Measurements from ENCODE around the gene MAP4K3. TPM values are rescaled to one million over a fixed set of nuclear protein-coding genes. Genes with fewer than 3 reads are reported as not detected.
A peak's percentile ranks its signal among the peaks of the same experiment; 100 is the strongest.

The MAP4K3 gene
- polyA plus RNA-seq, 2 of the 4 experiments (the other 2 are of a cell fraction), result 15.8 to 44.6 TPM

DNA sequence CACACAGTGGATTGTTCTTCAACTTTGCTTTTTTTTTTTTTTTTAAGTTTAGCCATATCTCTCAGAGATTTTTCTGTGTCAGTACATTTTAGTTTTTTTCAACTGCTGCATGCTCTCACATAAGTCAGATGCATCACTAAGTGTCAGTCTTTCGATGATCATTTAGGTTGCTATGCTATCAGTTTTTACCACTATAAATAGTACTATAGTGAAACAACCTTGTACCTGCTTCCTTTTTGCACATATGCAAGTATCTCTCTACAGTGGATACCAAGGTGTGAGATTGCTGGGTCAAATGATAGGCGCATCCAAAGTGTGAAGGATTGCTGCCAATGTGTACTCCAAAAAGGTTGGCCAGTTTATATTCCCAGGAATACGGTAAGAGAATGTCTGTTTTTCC, 33.5 kb upstream of the MAP4K3 start (continued):
- TF ChIP-seq ZFP36 (IDR thresholded peaks at IDR 0.05; ENCODE audit: borderline replicate concordance, partially characterized antibody) (no peak), JUNB (IDR thresholded peaks at IDR 0.05) (no peak)

DNA sequence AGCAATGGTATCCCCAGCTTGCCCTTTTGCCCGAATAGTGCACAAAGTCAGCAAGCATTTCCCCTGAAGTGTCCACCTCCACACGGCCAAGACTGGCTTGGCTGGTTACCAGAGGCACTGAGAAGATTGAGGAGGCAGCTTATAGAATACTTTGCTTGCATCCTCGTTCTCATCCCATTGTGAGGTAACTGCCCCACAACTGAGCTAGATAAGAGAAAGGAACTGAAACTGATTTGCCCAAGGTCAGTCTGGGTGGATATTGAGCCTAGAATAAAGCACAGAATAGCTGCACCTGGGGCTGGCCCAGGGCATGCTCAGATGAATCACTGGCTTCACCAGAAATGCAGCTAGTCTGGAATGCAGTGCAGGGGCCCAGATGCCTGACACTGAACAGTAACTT, 32.7 kb upstream of the MAP4K3 start:
- Histone ChIP-seq H3K4me2 (peak overlapping the region; percentile 76), H3K9me3 (no peaks in the 10 kb centered on the region), H3K4me1 (peaks cover 49% of the 10 kb centered on the region), H3K27ac (peak overlapping the region; percentile 61 to 77), H3K4me3 (no peak overlapping the region)
- DNase-seq (ENCODE audit: low read depth in 1 of 2, low spot score in 1 of 2), result peak in 1 of 2 experiments; percentile 26
- ChIA-PET POLR2A (interaction anchor here (0.5 to 2.6 kb wide), 4 partner anchors 31 to 942 kb away, joined by 3 to 13 read pairs (median 5); partner anchors contain the start of genes MAP4K3 and SRSF7), CTCF (interaction anchor here (0.6 to 2.3 kb wide), 7 partner anchors 8 to 406 kb away, joined by 3 to 8 read pairs (median 3); no protein-coding TSS in a partner anchor)
- 11% methylated on average over 3 of the region's 3 CpGs for WGBS (ENCODE audit: missing lambda C conversion rate)
- ATAC-seq, result peak; percentile 86 to 93
- no peak for FAIRE-seq
- TF ChIP-seq FOSL2 (IDR thresholded peaks at IDR 0.05) (0 out of 2 replicates have a peak, but pooled peaks have one; percentile 18), FOSL2 (CRISPR knock-in tag; IDR thresholded peaks at IDR 0.05) (no peak), RAD21 (conservative IDR thresholded peaks at IDR 0.05 in 1 of 2, IDR thresholded peaks at IDR 0.05 in 1 of 2) (no peak), HOXB5 (CRISPR knock-in tag; IDR thresholded peaks at IDR 0.05) (no peak)
- TF ChIP-seq, protein P1, sequence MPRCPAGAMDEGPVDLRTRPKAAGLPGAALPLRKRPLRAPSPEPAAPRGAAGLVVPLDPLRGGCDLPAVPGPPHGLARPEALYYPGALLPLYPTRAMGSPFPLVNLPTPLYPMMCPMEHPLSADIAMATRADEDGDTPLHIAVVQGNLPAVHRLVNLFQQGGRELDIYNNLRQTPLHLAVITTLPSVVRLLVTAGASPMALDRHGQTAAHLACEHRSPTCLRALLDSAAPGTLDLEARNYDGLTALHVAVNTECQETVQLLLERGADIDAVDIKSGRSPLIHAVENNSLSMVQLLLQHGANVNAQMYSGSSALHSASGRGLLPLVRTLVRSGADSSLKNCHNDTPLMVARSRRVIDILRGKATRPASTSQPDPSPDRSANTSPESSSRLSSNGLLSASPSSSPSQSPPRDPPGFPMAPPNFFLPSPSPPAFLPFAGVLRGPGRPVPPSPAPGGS (IDR thresholded peaks at IDR 0.05), result no peak

DNA sequence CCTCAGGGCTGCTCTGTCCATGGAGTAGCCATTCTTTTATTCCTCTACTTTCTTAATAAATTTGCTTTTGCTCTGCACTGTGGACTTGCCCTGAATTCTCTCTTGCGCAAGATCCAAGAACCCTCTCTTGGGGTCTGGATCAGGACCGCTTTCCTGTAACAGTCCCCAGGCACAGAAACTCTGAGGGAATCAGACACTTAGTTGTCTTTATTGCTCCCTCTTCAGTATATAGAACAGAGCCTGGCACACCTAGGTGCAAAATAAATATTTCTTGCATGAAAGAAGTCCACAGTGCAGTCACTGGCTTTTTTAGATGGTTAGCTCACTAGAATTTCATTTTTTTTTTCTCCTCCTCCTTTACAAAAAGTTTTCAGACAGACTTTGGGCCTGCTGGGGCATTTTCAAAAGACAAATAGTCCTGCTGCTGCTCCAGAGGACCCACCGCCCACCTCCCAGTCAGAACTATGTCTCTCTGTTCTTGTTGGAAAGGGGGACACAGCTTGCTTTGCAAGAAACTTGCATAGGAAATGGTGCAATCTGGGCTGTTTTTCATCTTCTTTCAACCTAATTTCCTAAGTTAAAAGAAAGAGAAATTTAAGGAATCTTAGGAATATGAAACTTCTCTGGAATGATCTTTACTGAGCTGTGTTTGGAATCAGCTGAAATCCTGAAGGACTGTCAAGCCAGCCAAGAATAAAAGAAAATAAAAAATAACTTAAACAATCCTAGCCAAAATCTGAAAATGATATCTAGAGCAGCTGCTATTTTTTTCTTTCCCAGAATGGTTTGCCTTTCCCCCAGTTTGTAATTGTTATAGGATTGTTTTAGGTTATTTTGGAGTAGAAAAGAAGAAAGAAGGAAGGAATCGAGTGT, 31.7 kb upstream of the MAP4K3 start:
- no peak overlapping the region for H3K4me3 ChIP-seq
- ATAC-seq (no peak), FAIRE-seq (no peak), DNase-seq (ENCODE audit: low read depth in 1 of 2, low spot score in 1 of 2) (no peak)
- POLR2A ChIA-PET, result interaction anchor here (2.6 kb wide), 1 partner anchor 31 kb away, joined by 13 read pairs; the partner anchor contains the start of gene MAP4K3
- WGBS (ENCODE audit: missing lambda C conversion rate), result 92% methylated on average over 4 of the region's 4 CpGs
- TF ChIP-seq FOXS1 (CRISPR knock-in tag; IDR thresholded peaks at IDR 0.05) (no peak), CEBPB (IDR thresholded peaks at IDR 0.05) (peak; percentile 73 to 85; a peak in 3 of 4 replicates), KDM1A (IDR thresholded peaks at IDR 0.05; ENCODE audit: low read depth) (no peak), HOXA7 (CRISPR knock-in tag; IDR thresholded peaks at IDR 0.05) (no peak)
- peak overlapping the region; percentile 61 to 77 for H3K27ac ChIP-seq
- H3K4me1 ChIP-seq, result peaks cover 49% of the 10 kb centered on the region
- H3K4me2 ChIP-seq, result peak overlapping the region; percentile 76
- CTCF ChIA-PET, result interaction anchor here (0.6 to 2.3 kb wide), 5 partner anchors 9 to 405 kb away, joined by 3 to 8 read pairs (median 3); no protein-coding TSS in a partner anchor
- no peaks in the 10 kb centered on the region for H3K9me3 ChIP-seq

DNA sequence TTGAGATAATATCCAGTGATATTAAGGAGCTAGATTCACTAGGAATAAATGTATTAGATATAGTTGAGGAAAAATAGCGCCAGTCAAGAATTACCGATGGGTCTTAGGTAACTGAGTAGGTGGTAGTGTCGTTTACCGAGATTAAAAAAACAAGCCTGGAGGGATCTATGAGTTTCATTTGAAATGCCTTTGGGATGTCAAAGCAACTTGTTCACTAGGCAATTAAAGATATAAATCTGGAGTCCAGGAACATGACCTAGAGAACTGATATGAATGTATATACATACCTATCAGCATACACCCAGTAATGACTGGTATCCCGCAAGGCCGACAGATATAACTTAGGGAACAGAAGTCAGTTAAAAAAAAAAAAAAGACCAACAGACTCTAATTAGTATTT, 29.2 kb upstream of the MAP4K3 start:
- TF ChIP-seq NPAS2 (CRISPR knock-in tag; IDR thresholded peaks at IDR 0.05; ENCODE audit: borderline replicate concordance), result no peak
- Histone ChIP-seq H3K4me2 (no peak overlapping the region), H3K27ac (no peak overlapping the region), H3K4me3 (no peak overlapping the region), H3K4me1 (peaks cover 42% of the 10 kb centered on the region), H3K9me3 (no peaks in the 10 kb centered on the region)
- DNase-seq (ENCODE audit: low read depth in 1 of 2, low spot score in 1 of 2) (no peak), FAIRE-seq (no peak), ATAC-seq (no peak)
- ChIA-PET POLR2A (no interaction called here), CTCF (interaction anchor here (0.6 kb wide), 1 partner anchor 683 kb away, joined by 3 read pairs; no protein-coding TSS in a partner anchor)
- WGBS (ENCODE audit: missing lambda C conversion rate), result 93% methylated on average over 6 of the region's 6 CpGs

DNA sequence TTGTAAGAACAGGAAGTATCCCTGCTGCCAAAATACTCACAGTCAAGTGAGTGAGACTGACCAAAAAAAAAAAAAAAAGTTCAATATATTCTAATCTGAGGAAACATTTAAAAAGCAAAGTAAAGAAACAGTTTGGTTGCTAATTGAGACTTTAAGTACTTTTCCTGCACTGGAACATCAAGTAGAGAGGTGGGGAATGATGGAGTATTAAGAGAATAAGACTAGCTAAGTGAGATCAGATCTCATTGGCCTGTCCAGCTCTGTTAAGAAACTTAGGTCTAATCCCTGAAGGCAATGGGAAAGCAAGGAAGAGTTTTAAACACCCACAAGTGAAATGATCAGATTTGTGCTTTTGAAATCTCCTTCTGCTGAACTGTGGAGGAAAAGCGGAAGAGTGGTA, 27.8 kb upstream of the MAP4K3 start:
- CTCF ChIA-PET, result interaction anchor here (1.0 to 1.4 kb wide), 2 partner anchors 27 to 85 kb away, joined by 3 read pairs; partner anchors contain the start of gene MAP4K3
- TF ChIP-seq TFCP2L1 (CRISPR knock-in tag; IDR thresholded peaks at IDR 0.05), result no peak
- TF ChIP-seq SMC3 (IDR thresholded peaks at IDR 0.05), result no peak
- TF ChIP-seq FOXS1 (CRISPR knock-in tag; IDR thresholded peaks at IDR 0.05), result no peak
- no peak for TF ChIP-seq MAZ (IDR thresholded peaks at IDR 0.05; ENCODE audit: borderline replicate concordance, low read depth, low read length)
- no peak for TF ChIP-seq RFX5 (IDR thresholded peaks at IDR 0.05)
- no peak for TF ChIP-seq ZSCAN20 (CRISPR knock-in tag; IDR thresholded peaks at IDR 0.05)
- TF ChIP-seq HEYL (CRISPR knock-in tag; IDR thresholded peaks at IDR 0.05), result no peak
- no peak for TF ChIP-seq GATA3 (IDR thresholded peaks at IDR 0.05; ENCODE audit: borderline replicate concordance)
- TF ChIP-seq HDAC2 (IDR thresholded peaks at IDR 0.05), result no peak
- TF ChIP-seq MYC (IDR thresholded peaks at IDR 0.05; ENCODE audit: borderline replicate concordance, low read length), result no peak
- TF ChIP-seq CBX8 (IDR thresholded peaks at IDR 0.05), result no peak
- TF ChIP-seq FOSL2 (IDR thresholded peaks at IDR 0.05), result no peak
- TF ChIP-seq FOSL2 (CRISPR knock-in tag; IDR thresholded peaks at IDR 0.05), result no peak
- TF ChIP-seq POLR2AphosphoS2 (conservative IDR thresholded peaks at IDR 0.05; ENCODE audit: low read length), result no peak
- no peak for TF ChIP-seq HOXB5 (CRISPR knock-in tag; IDR thresholded peaks at IDR 0.05)
- TF ChIP-seq HOXB13 (CRISPR knock-in tag; IDR thresholded peaks at IDR 0.05; ENCODE audit: low read depth), result no peak
- no peak for TF ChIP-seq CHD2 (IDR thresholded peaks at IDR 0.05; ENCODE audit: low read length, partially characterized antibody)
- TF ChIP-seq HOXA7 (CRISPR knock-in tag; IDR thresholded peaks at IDR 0.05), result no peak
- TF ChIP-seq KDM5A (IDR thresholded peaks at IDR 0.05), result no peak
- TF ChIP-seq, protein P2, sequence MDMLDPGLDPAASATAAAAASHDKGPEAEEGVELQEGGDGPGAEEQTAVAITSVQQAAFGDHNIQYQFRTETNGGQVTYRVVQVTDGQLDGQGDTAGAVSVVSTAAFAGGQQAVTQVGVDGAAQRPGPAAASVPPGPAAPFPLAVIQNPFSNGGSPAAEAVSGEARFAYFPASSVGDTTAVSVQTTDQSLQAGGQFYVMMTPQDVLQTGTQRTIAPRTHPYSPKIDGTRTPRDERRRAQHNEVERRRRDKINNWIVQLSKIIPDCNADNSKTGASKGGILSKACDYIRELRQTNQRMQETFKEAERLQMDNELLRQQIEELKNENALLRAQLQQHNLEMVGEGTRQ (IDR thresholded peaks at IDR 0.05), result no peak
- peaks cover 28% of the 10 kb centered on the region for H3K4me1 ChIP-seq
- no peak overlapping the region for H3K4me3 ChIP-seq
- WGBS (ENCODE audit: missing lambda C conversion rate), result 50% methylated on average over 1 of the region's 1 CpG
- FAIRE-seq, result no peak
- POLR2A ChIA-PET, result no interaction called here
- H3K9me3 ChIP-seq, result no peaks in the 10 kb centered on the region
- no peak for ATAC-seq
- no peak overlapping the region for H3K27ac ChIP-seq
- DNase-seq (ENCODE audit: low read depth in 1 of 2, low spot score in 1 of 2), result no peak
- H3K4me2 ChIP-seq, result no peak overlapping the region
